Ishikawa (cell line): Measurements from ENCODE around the gene TMEM52B.

Experiments
- CREB1 ChIP-seq: IDR thresholded peaks from 2 replicates; pipeline ENCODE4 v1.6.1; 2012; ENCODE audit warnings: low read depth
- EGR1 ChIP-seq: IDR thresholded peaks from 2 replicates; pipeline ENCODE4 v1.6.1; 2012
- EP300 ChIP-seq: IDR thresholded peaks from 2 replicates; pipeline ENCODE4 v1.6.1; 2012; ENCODE audit warnings: borderline replicate concordance
- NFIC ChIP-seq: IDR thresholded peaks from 2 replicates; pipeline ENCODE4 v1.6.1; 2012
- RAD21 ChIP-seq: IDR thresholded peaks from 2 replicates; pipeline ENCODE4 v1.6.1; 2012; ENCODE audit warnings: low read depth
- TAF1 ChIP-seq: IDR thresholded peaks from 2 replicates; pipeline ENCODE4 v1.6.1; 2012; ENCODE audit warnings: low read depth, mild to moderate bottlenecking
- TEAD4 ChIP-seq: IDR thresholded peaks from 2 replicates; pipeline ENCODE4 v1.6.1; 2012
- YY1 ChIP-seq: IDR thresholded peaks from 2 replicates; pipeline ENCODE4 v1.6.1; 2012; ENCODE audit warnings: low read depth
- ZBTB7A ChIP-seq: IDR thresholded peaks from 2 replicates; pipeline ENCODE4 v1.6.1; 2012; ENCODE audit warnings: low read depth
- TF ChIP-seq, protein P1 (sequence below): IDR thresholded peaks from 2 replicates; pipeline ENCODE4 v1.6.1; 2012; ENCODE audit warnings: low read depth, mild to moderate bottlenecking
- TF ChIP-seq, protein P2 (sequence below): IDR thresholded peaks from 2 replicates; pipeline ENCODE4 v1.6.1; 2012

- TF ChIP-seq, protein P1, sequence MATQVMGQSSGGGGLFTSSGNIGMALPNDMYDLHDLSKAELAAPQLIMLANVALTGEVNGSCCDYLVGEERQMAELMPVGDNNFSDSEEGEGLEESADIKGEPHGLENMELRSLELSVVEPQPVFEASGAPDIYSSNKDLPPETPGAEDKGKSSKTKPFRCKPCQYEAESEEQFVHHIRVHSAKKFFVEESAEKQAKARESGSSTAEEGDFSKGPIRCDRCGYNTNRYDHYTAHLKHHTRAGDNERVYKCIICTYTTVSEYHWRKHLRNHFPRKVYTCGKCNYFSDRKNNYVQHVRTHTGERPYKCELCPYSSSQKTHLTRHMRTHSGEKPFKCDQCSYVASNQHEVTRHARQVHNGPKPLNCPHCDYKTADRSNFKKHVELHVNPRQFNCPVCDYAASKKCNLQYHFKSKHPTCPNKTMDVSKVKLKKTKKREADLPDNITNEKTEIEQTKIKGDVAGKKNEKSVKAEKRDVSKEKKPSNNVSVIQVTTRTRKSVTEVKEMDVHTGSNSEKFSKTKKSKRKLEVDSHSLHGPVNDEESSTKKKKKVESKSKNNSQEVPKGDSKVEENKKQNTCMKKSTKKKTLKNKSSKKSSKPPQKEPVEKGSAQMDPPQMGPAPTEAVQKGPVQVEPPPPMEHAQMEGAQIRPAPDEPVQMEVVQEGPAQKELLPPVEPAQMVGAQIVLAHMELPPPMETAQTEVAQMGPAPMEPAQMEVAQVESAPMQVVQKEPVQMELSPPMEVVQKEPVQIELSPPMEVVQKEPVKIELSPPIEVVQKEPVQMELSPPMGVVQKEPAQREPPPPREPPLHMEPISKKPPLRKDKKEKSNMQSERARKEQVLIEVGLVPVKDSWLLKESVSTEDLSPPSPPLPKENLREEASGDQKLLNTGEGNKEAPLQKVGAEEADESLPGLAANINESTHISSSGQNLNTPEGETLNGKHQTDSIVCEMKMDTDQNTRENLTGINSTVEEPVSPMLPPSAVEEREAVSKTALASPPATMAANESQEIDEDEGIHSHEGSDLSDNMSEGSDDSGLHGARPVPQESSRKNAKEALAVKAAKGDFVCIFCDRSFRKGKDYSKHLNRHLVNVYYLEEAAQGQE, result no peak
- TF ChIP-seq YY1 (no peak), TAF1 (no peak), RAD21 (no peak), TEAD4 (no peak), EP300 (no peak), CREB1 (no peak), EGR1 (no peak), NFIC (no peak), ZBTB7A (no peak)
- TF ChIP-seq, protein P2, sequence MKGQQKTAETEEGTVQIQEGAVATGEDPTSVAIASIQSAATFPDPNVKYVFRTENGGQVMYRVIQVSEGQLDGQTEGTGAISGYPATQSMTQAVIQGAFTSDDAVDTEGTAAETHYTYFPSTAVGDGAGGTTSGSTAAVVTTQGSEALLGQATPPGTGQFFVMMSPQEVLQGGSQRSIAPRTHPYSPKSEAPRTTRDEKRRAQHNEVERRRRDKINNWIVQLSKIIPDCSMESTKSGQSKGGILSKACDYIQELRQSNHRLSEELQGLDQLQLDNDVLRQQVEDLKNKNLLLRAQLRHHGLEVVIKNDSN, result no peak
Observed at GRCh38 chr12:10142976-10143589, 35.7 kb upstream of the TMEM52B start.
